ENCODE measurements around the gene RSPO3. TPM values are rescaled to one million over a fixed set of nuclear protein-coding genes. Genes with fewer than 3 reads are reported as not detected.
"Not testable (repeated sequence)": the region's sequence is repeated elsewhere in the genome, so short reads cannot be mapped to it uniquely, and the experiment has no call there.

RSPO3 gene
- total RNA-seq, 2 donors from 2014 or later, result not detected

- ATAC-seq, result no peak
- no peaks in the 10 kb centered on the region for H3K9me3 ChIP-seq (ENCODE audit: control insufficient read depth, low read length, poor library complexity, severe bottlenecking)
- H3K4me3 Mint-ChIP-seq, result no peak overlapping the region
- no peak for DNase-seq
- no peak overlapping the region for H3K27ac Mint-ChIP-seq
- peaks cover 2% of the 10 kb centered on the region for H3K4me1 Mint-ChIP-seq
- H3K36me3 Mint-ChIP-seq (ENCODE audit: low read depth), result no peaks in the 10 kb centered on the region
- peaks cover 47% of the 10 kb centered on the region for H3K27me3 Mint-ChIP-seq
Observed at GRCh38 chr6:127204281-127204680, 85.8 kb downstream of the RSPO3 start.

DNA sequence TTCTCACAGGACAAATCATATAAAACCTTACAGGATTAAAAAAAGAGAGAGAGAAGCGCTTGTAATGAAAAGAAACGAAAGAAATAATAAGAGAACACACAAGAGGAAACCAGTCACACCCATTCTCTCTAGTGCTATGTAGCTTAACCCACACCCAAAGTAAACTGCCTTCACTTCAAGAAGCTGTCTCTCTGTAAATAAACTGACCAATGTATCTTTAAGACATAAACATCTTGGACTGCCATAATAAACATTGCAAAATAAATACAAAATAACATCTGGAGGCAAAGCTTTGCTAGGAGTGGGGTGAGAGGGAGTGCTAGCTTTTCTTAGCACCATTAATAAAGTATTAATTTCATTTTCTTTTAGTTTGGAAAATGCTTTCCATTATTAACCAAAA is 86.6 kb downstream of the RSPO3 start:
- no peak for DNase-seq
- Mint-ChIP-seq H3K27ac (no peak overlapping the region), H3K36me3 (ENCODE audit: low read depth) (no peaks in the 10 kb centered on the region), H3K4me1 (peaks cover 2% of the 10 kb centered on the region), H3K4me3 (no peak overlapping the region), H3K27me3 (peaks cover 43% of the 10 kb centered on the region)
- no peaks in the 10 kb centered on the region for H3K9me3 ChIP-seq (ENCODE audit: control insufficient read depth, low read length, poor library complexity, severe bottlenecking)
- ATAC-seq, result no peak

GRCh38 chr6:127206531-127207095 is 88.1 kb downstream of the RSPO3 start:
- no peak overlapping the region for H3K4me3 Mint-ChIP-seq
- no peak overlapping the region for H3K27ac Mint-ChIP-seq
- no peak for DNase-seq
- ATAC-seq, result no peak
- H3K27me3 Mint-ChIP-seq, result peaks cover 39% of the 10 kb centered on the region
- no peaks in the 10 kb centered on the region for H3K9me3 ChIP-seq (ENCODE audit: control insufficient read depth, low read length, poor library complexity, severe bottlenecking)
- H3K4me1 Mint-ChIP-seq, result peaks cover 2% of the 10 kb centered on the region
- H3K36me3 Mint-ChIP-seq (ENCODE audit: low read depth), result no peaks in the 10 kb centered on the region

GRCh38 chr6:127207591-127208120 is 89.2 kb downstream of the RSPO3 start:
- peaks cover 2% of the 10 kb centered on the region for H3K36me3 Mint-ChIP-seq (ENCODE audit: low read depth)
- H3K4me3 Mint-ChIP-seq, result no peak overlapping the region
- DNase-seq (no peak), ATAC-seq (no peak)
- peaks cover 47% of the 10 kb centered on the region for H3K27me3 Mint-ChIP-seq
- no peak overlapping the region for H3K27ac Mint-ChIP-seq
- H3K9me3 ChIP-seq (ENCODE audit: control insufficient read depth, low read length, poor library complexity, severe bottlenecking), result no peaks in the 10 kb centered on the region
- peaks cover 2% of the 10 kb centered on the region for H3K4me1 Mint-ChIP-seq

DNA sequence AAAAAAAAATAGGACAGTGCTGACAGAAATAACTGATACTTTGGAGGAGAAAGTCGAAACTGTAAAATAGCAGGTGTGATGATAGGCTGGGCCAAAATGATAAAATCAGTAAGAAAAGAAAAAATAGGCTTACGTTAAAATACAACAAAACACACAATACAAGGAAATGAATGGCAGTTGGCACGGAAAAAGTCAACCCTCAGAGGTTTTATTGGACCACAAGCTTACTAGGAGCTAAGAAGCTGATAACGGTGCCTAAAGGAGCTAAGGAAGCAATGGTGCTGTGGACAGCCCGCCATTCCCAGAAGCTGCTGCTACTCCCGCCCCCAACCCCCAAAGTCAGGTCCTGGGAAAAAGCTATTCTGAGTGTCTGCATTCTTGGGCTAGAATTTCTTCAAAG is 92.3 kb downstream of the RSPO3 start:
- no peaks in the 10 kb centered on the region for H3K9me3 ChIP-seq (ENCODE audit: control insufficient read depth, low read length, poor library complexity, severe bottlenecking)
- H3K4me1 Mint-ChIP-seq, result no peaks in the 10 kb centered on the region
- H3K27ac Mint-ChIP-seq, result no peak overlapping the region
- peaks cover 2% of the 10 kb centered on the region for H3K36me3 Mint-ChIP-seq (ENCODE audit: low read depth)
- H3K27me3 Mint-ChIP-seq, result peaks cover 44% of the 10 kb centered on the region
- no peak for DNase-seq
- ATAC-seq, result no peak
- no peak overlapping the region for H3K4me3 Mint-ChIP-seq

GRCh38 chr6:127212376-127212775 is 93.9 kb downstream of the RSPO3 start:
- peaks cover 45% of the 10 kb centered on the region for H3K27me3 Mint-ChIP-seq
- H3K9me3 ChIP-seq (ENCODE audit: control insufficient read depth, low read length, poor library complexity, severe bottlenecking), result no peaks in the 10 kb centered on the region
- no peak for DNase-seq
- no peak for ATAC-seq
- H3K4me1 Mint-ChIP-seq, result peaks cover 3% of the 10 kb centered on the region
- H3K4me3 Mint-ChIP-seq, result no peak overlapping the region
- H3K27ac Mint-ChIP-seq, result no peak overlapping the region
- H3K36me3 Mint-ChIP-seq (ENCODE audit: low read depth), result peaks cover 2% of the 10 kb centered on the region

DNA sequence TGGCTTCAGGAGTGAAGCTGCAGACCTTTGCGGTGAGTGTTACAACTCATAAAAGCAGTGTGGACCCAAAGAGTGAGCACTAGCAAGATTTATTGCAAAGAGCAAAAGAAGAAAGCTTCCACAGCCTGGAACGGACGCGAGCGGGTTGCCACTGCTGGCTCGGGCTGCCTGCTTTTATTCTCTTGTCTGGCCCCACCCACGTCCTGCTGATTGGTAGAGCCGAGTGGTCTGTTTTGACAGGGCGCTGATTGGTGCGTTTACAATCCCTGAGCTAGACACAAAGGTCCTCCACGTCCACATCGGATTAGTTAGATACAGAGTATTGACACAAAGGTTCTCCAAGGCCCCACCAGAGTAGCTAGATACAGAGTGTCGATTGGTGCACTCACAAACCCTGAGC is 95.6 kb downstream of the RSPO3 start:
- H3K27ac Mint-ChIP-seq; H3K9me3 ChIP-seq (ENCODE audit: control insufficient read depth, low read length, poor library complexity, severe bottlenecking); H3K36me3 Mint-ChIP-seq (ENCODE audit: low read depth); H3K4me3 Mint-ChIP-seq; ATAC-seq; H3K4me1 Mint-ChIP-seq; DNase-seq: not testable (repeated sequence)
- H3K27me3 Mint-ChIP-seq, result peaks cover 28% of the 10 kb centered on the region

DNA sequence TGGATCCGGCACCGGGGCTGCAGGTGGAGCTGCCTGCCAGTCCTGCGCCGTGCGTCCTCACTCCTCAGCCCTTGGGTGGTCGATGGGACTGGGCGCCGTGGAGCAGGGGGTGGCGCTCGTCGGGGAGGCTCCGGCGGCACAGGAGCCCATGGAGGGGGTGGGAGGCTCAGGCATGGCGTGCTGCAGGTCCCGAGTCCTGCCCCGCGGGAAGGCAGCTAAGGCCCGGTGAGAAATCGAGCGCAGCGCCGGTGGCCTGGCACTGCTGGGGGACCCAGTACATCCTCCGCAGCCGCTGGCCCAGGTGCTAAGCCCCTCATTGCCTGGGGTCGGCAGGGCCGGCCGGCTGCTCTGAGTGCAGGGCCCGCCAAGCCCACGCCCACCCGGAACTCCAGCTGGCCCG is 96.1 kb downstream of the RSPO3 start:
- H3K4me1 Mint-ChIP-seq; DNase-seq; ATAC-seq; H3K9me3 ChIP-seq (ENCODE audit: control insufficient read depth, low read length, poor library complexity, severe bottlenecking); H3K4me3 Mint-ChIP-seq; H3K36me3 Mint-ChIP-seq (ENCODE audit: low read depth); H3K27ac Mint-ChIP-seq: not testable (repeated sequence)
- H3K27me3 Mint-ChIP-seq, result peaks cover 27% of the 10 kb centered on the region

DNA sequence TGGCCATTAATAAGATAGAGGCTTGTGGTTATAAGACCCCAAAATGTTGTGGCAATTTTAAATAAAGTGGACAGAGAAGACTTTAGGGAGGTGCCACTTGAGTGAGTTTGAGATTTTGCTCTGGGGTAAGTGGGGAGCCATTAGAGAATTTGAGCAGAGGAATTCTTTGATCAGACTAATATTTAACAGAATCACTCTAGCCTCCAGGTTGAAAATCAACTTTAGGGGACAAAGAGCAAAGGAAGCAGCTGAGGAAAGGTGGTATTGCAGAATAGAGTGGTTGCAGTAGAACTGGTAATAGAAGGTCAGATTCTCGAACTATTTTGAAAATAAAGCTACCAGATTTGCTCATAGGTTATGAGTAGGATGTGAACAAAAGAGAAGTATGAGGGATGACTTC is 97.5 kb downstream of the RSPO3 start:
- Mint-ChIP-seq H3K27ac (no peak overlapping the region), H3K4me3 (no peak overlapping the region), H3K36me3 (ENCODE audit: low read depth) (peaks cover 2% of the 10 kb centered on the region), H3K4me1 (peaks cover 3% of the 10 kb centered on the region), H3K27me3 (peaks cover 32% of the 10 kb centered on the region)
- ATAC-seq, result no peak
- DNase-seq, result no peak
- no peaks in the 10 kb centered on the region for H3K9me3 ChIP-seq (ENCODE audit: control insufficient read depth, low read length, poor library complexity, severe bottlenecking)

GRCh38 chr6:127216810-127217789 is 98.6 kb downstream of the RSPO3 start:
- DNase-seq, result no peak
- H3K9me3 ChIP-seq (ENCODE audit: control insufficient read depth, low read length, poor library complexity, severe bottlenecking), result no peaks in the 10 kb centered on the region
- Mint-ChIP-seq H3K27ac (no peak overlapping the region), H3K4me3 (no peak overlapping the region), H3K36me3 (ENCODE audit: low read depth) (no peaks in the 10 kb centered on the region), H3K4me1 (peaks cover 3% of the 10 kb centered on the region), H3K27me3 (peaks cover 34% of the 10 kb centered on the region)
- no peak for ATAC-seq

- H3K9me3 ChIP-seq (ENCODE audit: control insufficient read depth, low read length, poor library complexity, severe bottlenecking), result no peaks in the 10 kb centered on the region
- Mint-ChIP-seq H3K27me3 (peaks cover 35% of the 10 kb centered on the region), H3K27ac (no peak overlapping the region), H3K4me1 (peaks cover 3% of the 10 kb centered on the region), H3K36me3 (ENCODE audit: low read depth) (no peaks in the 10 kb centered on the region), H3K4me3 (no peak overlapping the region)
- no peak for ATAC-seq
- no peak for DNase-seq
Observed at GRCh38 chr6:127219869-127220268, 101.4 kb downstream of the RSPO3 start.

DNA sequence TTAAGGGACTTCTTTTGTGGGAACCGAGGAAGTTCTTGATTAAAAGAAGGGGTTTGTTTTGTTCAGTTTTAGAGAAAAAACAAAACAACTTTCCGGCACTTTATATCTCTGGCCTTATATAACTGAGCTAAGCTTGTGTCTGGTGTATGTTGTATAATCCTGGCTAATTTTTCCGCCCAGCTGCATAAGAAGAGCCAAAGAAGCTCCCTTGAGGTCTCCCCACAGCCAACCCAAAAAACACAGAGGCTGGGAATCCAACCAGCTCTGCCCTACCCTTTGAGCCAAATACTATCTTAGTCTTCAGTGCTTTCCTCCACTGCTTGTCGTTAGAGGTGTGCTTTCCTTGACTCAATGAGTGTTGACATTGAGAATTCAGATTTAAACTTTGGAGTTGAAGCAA is 102.7 kb downstream of the RSPO3 start:
- peaks cover 41% of the 10 kb centered on the region for H3K27me3 Mint-ChIP-seq
- no peak overlapping the region for H3K27ac Mint-ChIP-seq
- ATAC-seq (no peak), DNase-seq (no peak)
- no peaks in the 10 kb centered on the region for H3K36me3 Mint-ChIP-seq (ENCODE audit: low read depth)
- peaks cover 3% of the 10 kb centered on the region for H3K4me1 Mint-ChIP-seq
- H3K4me3 Mint-ChIP-seq, result no peak overlapping the region
- no peaks in the 10 kb centered on the region for H3K9me3 ChIP-seq (ENCODE audit: control insufficient read depth, low read length, poor library complexity, severe bottlenecking)

DNA sequence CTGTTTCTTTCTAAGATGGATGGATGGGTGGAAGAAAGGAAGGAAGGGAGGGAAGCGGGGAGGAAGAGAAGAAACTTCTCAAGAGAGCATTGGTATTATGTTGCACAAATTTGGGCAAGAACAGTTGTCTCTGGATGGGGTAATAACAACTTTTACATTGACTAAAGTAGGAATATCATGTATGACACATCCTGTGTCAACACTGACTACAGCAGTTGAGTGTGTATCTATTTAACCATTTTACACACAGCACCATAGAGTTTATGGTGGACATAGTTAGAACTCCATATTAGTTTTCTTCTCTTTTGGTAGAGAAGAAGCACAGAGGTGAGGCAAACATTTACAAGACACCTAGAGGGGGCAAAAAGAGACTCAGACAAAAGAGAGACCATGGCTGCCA is 103.9 kb downstream of the RSPO3 start:
- H3K27me3 Mint-ChIP-seq, result peaks cover 41% of the 10 kb centered on the region
- H3K36me3 Mint-ChIP-seq (ENCODE audit: low read depth), result no peaks in the 10 kb centered on the region
- no peaks in the 10 kb centered on the region for H3K9me3 ChIP-seq (ENCODE audit: control insufficient read depth, low read length, poor library complexity, severe bottlenecking)
- no peak overlapping the region for H3K4me3 Mint-ChIP-seq
- H3K4me1 Mint-ChIP-seq, result no peaks in the 10 kb centered on the region
- DNase-seq, result no peak
- H3K27ac Mint-ChIP-seq, result no peak overlapping the region
- no peak for ATAC-seq

Measured in T-helper 17 cell (primary cell).